Left hindlimb (tissue), 1 donor: Measurements from ENCODE around the gene DLG5.

Experiments used
- DNase-seq: peaks from one replicate; pipeline ENCODE4 v3.0.0-alpha.2; 2018

The DLG5 gene

GRCh38 chr10:77817541-77817940 is 109.0 kb downstream of the DLG5 start:
- DNase-seq, result no peak

GRCh38 chr10:77816311-77816710 is 110.2 kb downstream of the DLG5 start:
- no peak for DNase-seq

GRCh38 chr10:77812741-77813140 is 113.8 kb downstream of the DLG5 start:
- DNase-seq, result no peak

- no peak for DNase-seq
Observed at GRCh38 chr10:77811831-77812430, 114.6 kb downstream of the DLG5 start.

GRCh38 chr10:77810446-77811335 is 115.9 kb downstream of the DLG5 start:
- DNase-seq, result no peak

GRCh38 chr10:77809336-77809735 is 117.2 kb downstream of the DLG5 start:
- DNase-seq, result no peak

GRCh38 chr10:77807706-77808105 is 118.8 kb downstream of the DLG5 start:
- DNase-seq, result no peak

GRCh38 chr10:77806511-77807157 is 119.9 kb downstream of the DLG5 start:
- no peak for DNase-seq

GRCh38 chr10:77805676-77806075 is 120.9 kb downstream of the DLG5 start:
- DNase-seq, result no peak

- DNase-seq, result no peak
Observed at GRCh38 chr10:77804371-77804770, 122.2 kb downstream of the DLG5 start.

GRCh38 chr10:77801474-77802161 is 124.9 kb downstream of the DLG5 start:
- DNase-seq, result no peak

GRCh38 chr10:77800738-77801266 is 125.8 kb downstream of the DLG5 start:
- DNase-seq, result no peak

GRCh38 chr10:77800320-77800719 is 126.2 kb downstream of the DLG5 start:
- DNase-seq, result no peak

GRCh38 chr10:77799352-77799751 is 127.2 kb downstream of the DLG5 start:
- no peak for DNase-seq

GRCh38 chr10:77798940-77799339 is 127.6 kb downstream of the DLG5 start:
- no peak for DNase-seq

- DNase-seq, result no peak
Observed at GRCh38 chr10:77796311-77796915, 130.1 kb downstream of the DLG5 start.

GRCh38 chr10:77795426-77796055 is 131.0 kb downstream of the DLG5 start:
- no peak for DNase-seq

GRCh38 chr10:77794256-77795142 is 132.1 kb downstream of the DLG5 start:
- DNase-seq, result no peak

- DNase-seq, result no peak
Observed at GRCh38 chr10:77793831-77794230, 132.7 kb downstream of the DLG5 start.

- no peak for DNase-seq
Observed at GRCh38 chr10:77792155-77792554, 134.4 kb downstream of the DLG5 start.

GRCh38 chr10:77791506-77791905 is 135.0 kb downstream of the DLG5 start:
- no peak for DNase-seq
